HepG2 (cell line): Measurements from ENCODE around the gene PDLIM5. TPM values are rescaled to one million over a fixed set of nuclear protein-coding genes. Genes with fewer than 3 reads are reported as not detected.

ENCODE experiments used
- ATF3 ChIP-seq: sonication (generic); formaldehyde crosslinking; IDR thresholded peaks from 2 replicates; pipeline ENCODE4 v1.4.0; 2020; ENCODE audit warnings: missing genetic modification reagents
- CERS6 ChIP-seq: sonication (generic); formaldehyde crosslinking; IDR thresholded peaks from 2 replicates; pipeline ENCODE4 v1.5.0; 2020; ENCODE audit warnings: missing genetic modification reagents
- HNF1A ChIP-seq, 2 experiments: sonication (generic) in 1 of 2; formaldehyde crosslinking in 1 of 2; IDR thresholded peaks; 2 replicates each; pipeline versions ENCODE4 v1.4.0 to v1.6.1; 2016 to 2020; ENCODE audit warnings: borderline replicate concordance in 1 of 2, low read depth in 1 of 2, mild to moderate bottlenecking in 1 of 2, missing genetic modification reagents in 1 of 2
- HOMEZ ChIP-seq: IDR thresholded peaks from 2 replicates; pipeline ENCODE4 v1.6.1; 2016; ENCODE audit warnings: low read depth
- KLF13 ChIP-seq: sonication (generic); formaldehyde crosslinking; IDR thresholded peaks from 2 replicates; pipeline ENCODE4 v1.4.0; 2020; ENCODE audit warnings: mild to moderate bottlenecking, missing genetic modification reagents
- MXD1 ChIP-seq: sonication (generic); formaldehyde crosslinking; IDR thresholded peaks from 2 replicates; pipeline ENCODE4 v1.4.0; 2020; ENCODE audit warnings: mild to moderate bottlenecking, missing genetic modification reagents
- MYNN ChIP-seq: sonication (generic); formaldehyde crosslinking; IDR thresholded peaks from 2 replicates; pipeline ENCODE4 v1.4.0; 2020; ENCODE audit warnings: mild to moderate bottlenecking, low read depth, missing genetic modification reagents
- PCBP2 ChIP-seq: fragments of 200-400 bp; formaldehyde crosslinking; optimal IDR thresholded peaks from 2 replicates; pipeline ENCODE3; 2018; ENCODE audit warnings: low read length, low read depth; ENCODE audit not compliant: poor library complexity, severe bottlenecking
- PHF20 ChIP-seq: sonication (generic); formaldehyde crosslinking; IDR thresholded peaks from 2 replicates; pipeline ENCODE4 v1.5.0; 2020; ENCODE audit warnings: mild to moderate bottlenecking, missing genetic modification reagents
- PRPF4 ChIP-seq: fragments of 200-400 bp; formaldehyde crosslinking; IDR thresholded peaks from 2 replicates; pipeline ENCODE4 v1.6.1; 2016; ENCODE audit warnings: low read length, low read depth; ENCODE audit not compliant: poor library complexity, severe bottlenecking
- RXRA ChIP-seq: sonication (generic); formaldehyde crosslinking; IDR thresholded peaks from 2 replicates; pipeline ENCODE4 v1.5.1; 2020; ENCODE audit warnings: missing genetic modification reagents
- ZNF614 ChIP-seq: IDR thresholded peaks from 2 replicates; pipeline ENCODE4 v1.6.1; 2018; ENCODE audit warnings: missing biosample characterization, missing genetic modification reagents, inconsistent platforms, borderline replicate concordance
- ZNF713 ChIP-seq: sonication (generic); formaldehyde crosslinking; IDR thresholded peaks from 2 replicates; pipeline ENCODE4 v1.4.0; 2020; ENCODE audit warnings: mild to moderate bottlenecking, missing genetic modification reagents
- ZNF790 ChIP-seq: sonication (generic); formaldehyde crosslinking; IDR thresholded peaks from 2 replicates; pipeline ENCODE4 v1.8.0; 2022; ENCODE audit warnings: missing genetic modification reagents, mild to moderate bottlenecking, borderline replicate concordance
- polyA plus RNA-seq, 8 experiments: library from polyadenylated mRNA; depleted of rRNA in 3 of 8; stranded (reverse) in 7 of 8; unstranded in 1 of 8; fragments of >200 nt; fragmentation: Illumina TruSeq in 4 of 8; extraction: Trizol in 4 of 8; gene quantifications; 2 replicates each; pipeline versions ENCODE4 v1.2.1 to v1.2.3, GENCODE V29; 2011 to 2016; ENCODE audit warnings: low read depth in 4 of 8, missing spikeins in 1 of 8, mixed read lengths in 1 of 8; ENCODE audit not compliant: insufficient read depth in 1 of 8
- total RNA-seq, 5 experiments: library from RNA; depleted of rRNA; stranded (reverse); fragments of >200 nt; fragmentation: Illumina TruSeq; extraction: Trizol; gene quantifications; 2 replicates each; pipeline ENCODE4 v1.2.3, GENCODE V29; 2016; ENCODE audit warnings: low read depth in 1 of 5

PDLIM5 gene
- total and polyA plus RNA-seq, 2 of the 13 experiments (the other 11 are each of a cell fraction or from before 2014, with no cell fraction given), result 52.8 to 119 TPM

- TF ChIP-seq CERS6 (CRISPR knock-in tag), result no peak
- no peak for TF ChIP-seq PCBP2
- no peak for TF ChIP-seq ZNF790 (CRISPR knock-in tag)
- no peak for TF ChIP-seq MXD1 (CRISPR knock-in tag)
- no peak for TF ChIP-seq PHF20 (CRISPR knock-in tag)
- TF ChIP-seq PRPF4, result no peak
- TF ChIP-seq HNF1A (IDR thresholded peaks at IDR 0.05; ENCODE audit: low read depth), result no peak
- no peak for TF ChIP-seq HNF1A (CRISPR knock-in tag; IDR thresholded peaks at IDR 0.05; ENCODE audit: borderline replicate concordance)
- no peak for TF ChIP-seq RXRA (CRISPR knock-in tag)
- no peak for TF ChIP-seq KLF13
- TF ChIP-seq MYNN (CRISPR knock-in tag), result no peak
- TF ChIP-seq ZNF614 (CRISPR knock-in tag), result no peak
- no peak for TF ChIP-seq HOMEZ
- no peak for TF ChIP-seq ZNF713 (CRISPR knock-in tag)
- TF ChIP-seq ATF3 (CRISPR knock-in tag), result no peak
These were observed 259.9 kb downstream of the PDLIM5 start (continued) for GRCh38 chr4:94711635-94712034.
